GM06990 (cell line): ENCODE data around the gene FBLN5.

Experiments
- DNase-seq: peaks from one replicate; pipeline ENCODE4 v3.0.0-alpha.2; 2011; ENCODE audit not compliant: insufficient read length; ENCODE audit errors: extremely low read depth
- H3K27me3 ChIP-seq: replicated peaks from 2 replicates; pipeline ENCODE4 v1.6.0; 2011; ENCODE audit warnings: low read length; ENCODE audit not compliant: control insufficient read depth, insufficient read depth
- H3K36me3 ChIP-seq: 2 replicates; pipeline ENCODE4 v1.5.1; 2011; ENCODE audit warnings: low read length; ENCODE audit not compliant: control insufficient read depth, insufficient read depth
- H3K4me3 ChIP-seq: replicated peaks from 2 replicates; pipeline ENCODE4 v1.5.1; 2011; ENCODE audit warnings: low read depth, mild to moderate bottlenecking, control low read depth, low read length
- TF ChIP-seq, protein P1 (sequence below): IDR thresholded peaks from 2 replicates; pipeline ENCODE4 v1.5.1; 2011; ENCODE audit warnings: low read length, control low read depth, mild to moderate bottlenecking, inconsistent platforms; ENCODE audit not compliant: insufficient read depth, poor library complexity, severe bottlenecking

Gene FBLN5

DNA sequence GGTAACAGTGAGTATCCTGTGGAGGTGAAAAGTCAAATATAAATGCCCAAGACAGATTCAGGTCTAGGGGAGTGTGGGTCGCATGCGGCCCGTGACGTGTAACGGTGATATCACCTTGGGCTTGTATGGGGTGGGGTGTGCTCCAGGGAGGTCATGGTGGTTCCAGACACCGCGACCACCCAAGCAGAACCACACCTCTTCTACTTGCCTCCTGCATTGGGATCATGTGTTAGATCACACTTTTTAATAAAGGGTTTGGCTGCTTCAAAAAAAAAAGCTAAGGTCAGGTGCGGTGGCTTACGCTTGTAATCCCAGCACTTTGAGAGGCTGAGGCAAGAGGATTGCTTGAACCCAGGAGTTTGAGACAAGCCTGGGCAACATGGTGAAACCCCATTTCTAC lies 4.5 kb downstream of the FBLN5 start:
- TF ChIP-seq, protein P1, sequence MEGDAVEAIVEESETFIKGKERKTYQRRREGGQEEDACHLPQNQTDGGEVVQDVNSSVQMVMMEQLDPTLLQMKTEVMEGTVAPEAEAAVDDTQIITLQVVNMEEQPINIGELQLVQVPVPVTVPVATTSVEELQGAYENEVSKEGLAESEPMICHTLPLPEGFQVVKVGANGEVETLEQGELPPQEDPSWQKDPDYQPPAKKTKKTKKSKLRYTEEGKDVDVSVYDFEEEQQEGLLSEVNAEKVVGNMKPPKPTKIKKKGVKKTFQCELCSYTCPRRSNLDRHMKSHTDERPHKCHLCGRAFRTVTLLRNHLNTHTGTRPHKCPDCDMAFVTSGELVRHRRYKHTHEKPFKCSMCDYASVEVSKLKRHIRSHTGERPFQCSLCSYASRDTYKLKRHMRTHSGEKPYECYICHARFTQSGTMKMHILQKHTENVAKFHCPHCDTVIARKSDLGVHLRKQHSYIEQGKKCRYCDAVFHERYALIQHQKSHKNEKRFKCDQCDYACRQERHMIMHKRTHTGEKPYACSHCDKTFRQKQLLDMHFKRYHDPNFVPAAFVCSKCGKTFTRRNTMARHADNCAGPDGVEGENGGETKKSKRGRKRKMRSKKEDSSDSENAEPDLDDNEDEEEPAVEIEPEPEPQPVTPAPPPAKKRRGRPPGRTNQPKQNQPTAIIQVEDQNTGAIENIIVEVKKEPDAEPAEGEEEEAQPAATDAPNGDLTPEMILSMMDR: no peak
- no peak for DNase-seq
- Histone ChIP-seq H3K4me3 (no peak overlapping the region), H3K36me3 (no peaks in the 10 kb centered on the region), H3K27me3 (no peaks in the 10 kb centered on the region; the same call in 1 of the 2 replicates)

DNA sequence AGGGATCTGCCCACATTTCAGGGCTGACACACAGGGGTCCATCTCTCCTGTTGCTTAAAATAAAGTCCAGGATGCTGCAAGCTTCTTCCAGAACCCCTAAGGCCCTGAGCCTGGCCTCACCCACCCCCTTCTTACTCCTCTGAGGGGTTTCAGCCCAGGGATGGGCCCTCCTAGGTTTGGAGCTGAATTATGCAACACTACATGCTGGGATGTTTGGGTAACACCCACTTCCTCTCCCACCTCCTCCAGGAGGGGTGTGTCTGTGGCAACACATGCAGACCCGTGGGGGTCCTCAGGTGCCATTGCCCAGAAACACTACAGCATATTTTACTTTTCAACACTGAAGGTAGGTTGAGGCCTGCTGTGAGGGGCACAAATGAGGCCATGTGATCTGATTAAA lies 5.4 kb downstream of the FBLN5 start:
- no peak for DNase-seq
- TF ChIP-seq, protein P1: no peak
- no peaks in the 10 kb centered on the region for H3K36me3 ChIP-seq
- H3K4me3 ChIP-seq: no peak overlapping the region
- H3K27me3 ChIP-seq: no peaks in the 10 kb centered on the region; the same call in 1 of the 2 replicates

DNA sequence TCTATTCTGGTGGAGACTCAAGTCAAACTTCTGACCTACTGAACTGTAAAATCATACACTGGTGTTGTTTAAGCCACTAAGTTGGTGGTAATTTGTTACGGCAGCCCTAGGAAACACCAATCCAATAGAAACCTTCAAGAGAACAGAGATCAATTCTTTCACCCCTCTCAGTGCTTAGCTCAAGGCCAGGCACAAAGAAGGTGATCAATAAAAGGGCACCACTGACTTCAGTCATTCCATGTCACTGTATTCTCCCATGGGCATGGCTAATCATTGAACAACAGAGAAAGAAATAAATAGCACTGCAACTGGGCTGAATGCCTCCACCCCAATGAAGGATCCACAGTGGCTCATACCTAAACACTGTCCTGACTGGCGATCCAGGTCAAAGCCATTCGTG lies 7.3 kb downstream of the FBLN5 start:
- TF ChIP-seq, protein P1: no peak
- DNase-seq: no peak
- Histone ChIP-seq H3K4me3 (no peak overlapping the region), H3K27me3 (no peaks in the 10 kb centered on the region), H3K36me3 (no peaks in the 10 kb centered on the region)

DNA sequence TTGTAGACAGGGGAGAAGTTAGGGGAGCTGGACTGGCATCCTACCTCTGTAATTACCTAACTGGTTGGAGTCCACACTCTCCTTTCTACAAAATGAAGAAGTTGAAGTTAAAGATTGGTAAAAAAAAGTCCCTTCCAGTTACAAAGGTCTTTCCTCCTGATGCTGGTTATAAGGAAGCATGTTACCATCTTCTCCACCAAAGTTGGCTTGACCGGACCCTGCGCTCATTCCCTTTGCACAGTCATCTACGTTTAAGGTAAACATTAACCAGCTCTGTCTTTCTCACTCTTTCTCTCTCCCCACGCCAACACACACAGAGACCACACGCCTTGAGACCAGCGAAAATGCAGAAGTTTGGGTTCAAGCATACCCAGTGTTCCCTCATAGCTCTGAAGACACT lies 11.9 kb downstream of the FBLN5 start:
- no peak overlapping the region for H3K4me3 ChIP-seq
- H3K27me3 ChIP-seq: no peaks in the 10 kb centered on the region
- DNase-seq: no peak
- TF ChIP-seq, protein P1: no peak
- no peaks in the 10 kb centered on the region for H3K36me3 ChIP-seq

DNA sequence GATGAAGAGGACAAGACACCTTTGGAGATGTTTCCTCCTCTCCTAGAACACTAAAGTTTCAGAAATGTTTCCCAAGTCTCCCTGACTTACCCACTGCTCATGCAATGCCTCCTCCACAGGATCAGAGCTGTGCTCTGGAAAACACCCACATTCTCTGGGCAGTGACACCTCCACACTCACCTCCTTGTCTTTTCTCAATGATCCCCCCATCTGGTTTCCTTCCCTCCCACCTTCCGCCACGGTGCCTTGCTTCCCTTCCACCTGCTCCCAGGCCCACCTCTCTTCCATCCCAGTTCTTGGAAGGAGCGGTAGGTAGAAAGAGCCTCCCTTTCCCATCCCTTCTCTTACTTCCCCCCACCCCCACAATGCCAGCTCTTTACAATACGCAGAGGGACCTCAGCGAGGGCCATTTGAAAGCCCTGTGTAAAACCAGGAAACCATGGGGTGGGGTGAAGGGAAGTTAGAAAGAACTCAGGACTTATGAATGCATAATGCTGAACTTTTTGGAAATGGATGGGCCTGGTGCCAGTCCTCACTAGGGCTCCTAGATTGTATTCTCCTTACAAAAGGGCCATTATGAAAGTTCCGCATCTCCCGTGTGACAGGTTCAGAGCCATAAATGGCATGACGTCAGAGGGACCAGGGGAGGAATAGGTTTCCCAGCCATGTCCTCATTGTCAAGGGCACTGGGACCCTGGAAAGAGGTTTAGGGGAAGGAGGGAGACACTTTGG lies 12.8 kb downstream of the FBLN5 start:
- Histone ChIP-seq H3K36me3 (no peaks in the 10 kb centered on the region), H3K27me3 (no peaks in the 10 kb centered on the region), H3K4me3 (no peak overlapping the region)
- no peak for DNase-seq
- TF ChIP-seq, protein P1: no peak

DNA sequence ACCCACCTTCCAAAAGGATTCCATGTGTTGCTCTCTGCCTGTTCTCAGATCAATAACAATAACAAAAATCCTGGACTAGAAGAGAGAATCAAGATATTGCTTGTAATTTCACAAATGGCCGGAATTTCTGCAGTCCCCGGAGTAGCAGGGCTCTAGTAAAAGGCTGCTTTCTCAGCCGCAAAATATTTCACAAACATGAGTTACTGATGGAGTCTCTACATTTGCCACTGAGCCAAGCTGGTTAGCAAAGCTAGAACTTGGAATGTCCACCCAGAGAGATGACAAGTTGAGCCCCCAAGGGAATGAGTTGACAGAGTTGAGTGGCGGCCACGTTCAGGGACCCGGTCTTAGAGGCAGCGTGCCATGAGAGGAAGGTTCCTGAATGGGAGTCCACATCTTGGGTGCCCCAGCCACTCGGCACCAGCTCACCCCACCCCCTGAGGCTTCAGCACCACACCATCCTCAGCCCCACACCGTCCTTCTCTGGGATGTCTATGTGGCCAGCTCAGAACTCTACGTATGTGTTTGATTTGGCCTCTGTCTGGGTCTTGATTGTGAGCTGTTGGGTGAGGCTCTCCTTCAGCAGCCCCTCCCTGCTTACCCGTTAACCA lies 15.9 kb downstream of the FBLN5 start:
- DNase-seq: no peak
- no peaks in the 10 kb centered on the region for H3K36me3 ChIP-seq
- TF ChIP-seq, protein P1: no peak
- no peaks in the 10 kb centered on the region for H3K27me3 ChIP-seq
- no peak overlapping the region for H3K4me3 ChIP-seq
